DND-41 (cell line): ENCODE data around the gene ADH4.
"Not testable (repeated sequence)": the region's sequence is repeated elsewhere in the genome, so short reads cannot be mapped to it uniquely, and the experiment has no call there.

Experiments
- CTCF ChIP-seq: IDR thresholded peaks from 2 replicates; pipeline ENCODE4 v1.5.1; 2012; ENCODE audit warnings: borderline replicate concordance, low read length, moderate library complexity, mild to moderate bottlenecking; ENCODE audit not compliant: poor library complexity, severe bottlenecking; ENCODE audit errors: extremely low read depth
- EZH2 ChIP-seq: IDR thresholded peaks from 3 replicates; pipeline ENCODE4 v1.6.1; 2012; ENCODE audit warnings: borderline replicate concordance, low read depth, mild to moderate bottlenecking, moderate library complexity, low read length, inconsistent platforms; ENCODE audit not compliant: severe bottlenecking

DNA sequence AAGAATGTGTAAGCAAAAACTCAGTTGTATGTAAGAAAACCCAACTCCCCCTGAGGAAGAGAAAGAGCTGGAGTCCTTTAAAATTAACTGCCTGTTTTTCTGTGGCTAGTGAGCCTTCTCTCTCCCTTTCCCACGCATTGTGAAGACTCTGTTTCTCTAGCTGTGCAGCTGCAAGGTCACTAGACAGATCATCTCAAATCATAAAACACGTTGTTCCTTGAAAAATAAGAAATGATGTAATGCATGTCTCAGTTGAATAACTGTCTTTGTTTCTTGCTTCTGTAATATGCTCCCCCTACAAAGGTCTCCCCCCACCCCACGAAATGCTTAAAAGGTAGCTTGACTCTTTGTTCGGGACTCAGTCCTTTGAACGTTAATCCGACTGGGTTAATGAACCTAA is 63.2 kb downstream of the ADH4 start:
- TF ChIP-seq CTCF, EZH2: not testable (repeated sequence)
